ENCODE results near the gene PARD3.

- TF ChIP-seq POLR2A (IDR thresholded peaks at IDR 0.05): no peak
- TF ChIP-seq CTCF (IDR thresholded peaks at IDR 0.05): no peak
Measured at GRCh38 chr10:34808801-34809745, 6.0 kb downstream of the PARD3 start.
